MM.1S (cell line): ENCODE measurements around the gene MYO9A.

Source experiments
- EZH2 ChIP-seq: fragments of 300-600 bp; sonication (generic); optimal IDR thresholded peaks from 2 replicates; pipeline ENCODE3; 2017; ENCODE audit warnings: low read depth, mild to moderate bottlenecking, antibody characterized with exemption, low read length, mixed read lengths
- EZH2phosphoT487 ChIP-seq: fragments of 300-600 bp; sonication (generic); IDR thresholded peaks from 2 replicates; pipeline ENCODE4 v1.6.1; 2018; ENCODE audit warnings: antibody characterized with exemption, low read length
- TF ChIP-seq, protein P1 (sequence below): fragments of 300-600 bp; sonication (generic); IDR thresholded peaks from 2 replicates; pipeline ENCODE4 v1.5.1; 2016; ENCODE audit warnings: antibody characterized with exemption, low read length, mixed read lengths

GRCh38 chr15:72133211-72133610, 15.3 kb upstream of the MYO9A start:
- TF ChIP-seq, protein P1, sequence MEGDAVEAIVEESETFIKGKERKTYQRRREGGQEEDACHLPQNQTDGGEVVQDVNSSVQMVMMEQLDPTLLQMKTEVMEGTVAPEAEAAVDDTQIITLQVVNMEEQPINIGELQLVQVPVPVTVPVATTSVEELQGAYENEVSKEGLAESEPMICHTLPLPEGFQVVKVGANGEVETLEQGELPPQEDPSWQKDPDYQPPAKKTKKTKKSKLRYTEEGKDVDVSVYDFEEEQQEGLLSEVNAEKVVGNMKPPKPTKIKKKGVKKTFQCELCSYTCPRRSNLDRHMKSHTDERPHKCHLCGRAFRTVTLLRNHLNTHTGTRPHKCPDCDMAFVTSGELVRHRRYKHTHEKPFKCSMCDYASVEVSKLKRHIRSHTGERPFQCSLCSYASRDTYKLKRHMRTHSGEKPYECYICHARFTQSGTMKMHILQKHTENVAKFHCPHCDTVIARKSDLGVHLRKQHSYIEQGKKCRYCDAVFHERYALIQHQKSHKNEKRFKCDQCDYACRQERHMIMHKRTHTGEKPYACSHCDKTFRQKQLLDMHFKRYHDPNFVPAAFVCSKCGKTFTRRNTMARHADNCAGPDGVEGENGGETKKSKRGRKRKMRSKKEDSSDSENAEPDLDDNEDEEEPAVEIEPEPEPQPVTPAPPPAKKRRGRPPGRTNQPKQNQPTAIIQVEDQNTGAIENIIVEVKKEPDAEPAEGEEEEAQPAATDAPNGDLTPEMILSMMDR, result no peak
- TF ChIP-seq EZH2, result no peak
- TF ChIP-seq EZH2phosphoT487, result no peak
